Measurements from ENCODE around the gene USP31. TPM values are rescaled to one million over a fixed set of nuclear protein-coding genes. Genes with fewer than 3 reads are reported as not detected.

The USP31 gene, protein sequence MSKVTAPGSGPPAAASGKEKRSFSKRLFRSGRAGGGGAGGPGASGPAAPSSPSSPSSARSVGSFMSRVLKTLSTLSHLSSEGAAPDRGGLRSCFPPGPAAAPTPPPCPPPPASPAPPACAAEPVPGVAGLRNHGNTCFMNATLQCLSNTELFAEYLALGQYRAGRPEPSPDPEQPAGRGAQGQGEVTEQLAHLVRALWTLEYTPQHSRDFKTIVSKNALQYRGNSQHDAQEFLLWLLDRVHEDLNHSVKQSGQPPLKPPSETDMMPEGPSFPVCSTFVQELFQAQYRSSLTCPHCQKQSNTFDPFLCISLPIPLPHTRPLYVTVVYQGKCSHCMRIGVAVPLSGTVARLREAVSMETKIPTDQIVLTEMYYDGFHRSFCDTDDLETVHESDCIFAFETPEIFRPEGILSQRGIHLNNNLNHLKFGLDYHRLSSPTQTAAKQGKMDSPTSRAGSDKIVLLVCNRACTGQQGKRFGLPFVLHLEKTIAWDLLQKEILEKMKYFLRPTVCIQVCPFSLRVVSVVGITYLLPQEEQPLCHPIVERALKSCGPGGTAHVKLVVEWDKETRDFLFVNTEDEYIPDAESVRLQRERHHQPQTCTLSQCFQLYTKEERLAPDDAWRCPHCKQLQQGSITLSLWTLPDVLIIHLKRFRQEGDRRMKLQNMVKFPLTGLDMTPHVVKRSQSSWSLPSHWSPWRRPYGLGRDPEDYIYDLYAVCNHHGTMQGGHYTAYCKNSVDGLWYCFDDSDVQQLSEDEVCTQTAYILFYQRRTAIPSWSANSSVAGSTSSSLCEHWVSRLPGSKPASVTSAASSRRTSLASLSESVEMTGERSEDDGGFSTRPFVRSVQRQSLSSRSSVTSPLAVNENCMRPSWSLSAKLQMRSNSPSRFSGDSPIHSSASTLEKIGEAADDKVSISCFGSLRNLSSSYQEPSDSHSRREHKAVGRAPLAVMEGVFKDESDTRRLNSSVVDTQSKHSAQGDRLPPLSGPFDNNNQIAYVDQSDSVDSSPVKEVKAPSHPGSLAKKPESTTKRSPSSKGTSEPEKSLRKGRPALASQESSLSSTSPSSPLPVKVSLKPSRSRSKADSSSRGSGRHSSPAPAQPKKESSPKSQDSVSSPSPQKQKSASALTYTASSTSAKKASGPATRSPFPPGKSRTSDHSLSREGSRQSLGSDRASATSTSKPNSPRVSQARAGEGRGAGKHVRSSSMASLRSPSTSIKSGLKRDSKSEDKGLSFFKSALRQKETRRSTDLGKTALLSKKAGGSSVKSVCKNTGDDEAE (N-terminal part only)
- 5.0 and 6.1 TPM in 2 replicates for polyA plus RNA-seq (2014; cell fraction: cytosol; rRNA removed)
- polyA plus RNA-seq (2014; cell fraction: nucleus; rRNA removed): 5.0 and 8.6 TPM in 2 replicates

DNA sequence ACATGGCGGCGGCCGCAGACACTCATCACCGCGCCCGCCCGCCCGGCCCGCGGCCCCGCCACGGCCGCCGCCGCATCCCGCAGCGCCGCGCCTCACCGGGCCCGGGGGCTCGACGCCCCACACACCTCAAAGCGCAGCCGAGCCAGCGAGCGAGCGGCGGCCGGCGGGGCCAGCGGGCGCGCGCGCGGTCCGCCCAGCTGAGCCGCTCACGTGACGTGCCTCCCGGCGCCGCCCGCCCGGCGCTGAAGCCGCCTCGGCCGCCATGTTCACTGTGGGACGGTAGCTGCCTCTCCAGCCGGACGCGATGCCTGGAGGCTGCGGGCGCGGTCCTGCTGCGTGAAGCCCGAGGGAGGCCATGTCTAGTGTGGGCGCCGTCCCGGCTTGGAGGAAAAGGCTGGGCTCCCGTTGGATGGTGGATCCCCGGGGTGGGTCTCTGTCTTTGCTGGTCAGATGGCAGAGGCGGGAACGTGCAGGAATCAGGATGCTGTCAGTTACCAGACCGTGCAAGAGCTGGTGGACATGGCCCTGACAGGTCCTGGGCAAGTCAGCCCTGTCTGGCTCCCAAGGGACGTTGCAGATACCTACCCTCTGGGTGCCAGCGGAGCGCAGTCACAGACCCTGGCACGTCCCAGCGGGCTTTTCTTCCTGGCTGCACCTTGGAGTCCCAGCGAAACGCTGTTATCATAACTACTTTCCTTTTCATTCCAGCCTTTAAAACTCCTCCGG is at the start of gene USP31:
TSS of gene USP31 (minus strand) at position 186 of the 726 bp plus-strand sequence. CDS start at position 4, 182 bp downstream.
- DNase-seq (ENCODE audit: low spot score): peak; percentile 94

DNA sequence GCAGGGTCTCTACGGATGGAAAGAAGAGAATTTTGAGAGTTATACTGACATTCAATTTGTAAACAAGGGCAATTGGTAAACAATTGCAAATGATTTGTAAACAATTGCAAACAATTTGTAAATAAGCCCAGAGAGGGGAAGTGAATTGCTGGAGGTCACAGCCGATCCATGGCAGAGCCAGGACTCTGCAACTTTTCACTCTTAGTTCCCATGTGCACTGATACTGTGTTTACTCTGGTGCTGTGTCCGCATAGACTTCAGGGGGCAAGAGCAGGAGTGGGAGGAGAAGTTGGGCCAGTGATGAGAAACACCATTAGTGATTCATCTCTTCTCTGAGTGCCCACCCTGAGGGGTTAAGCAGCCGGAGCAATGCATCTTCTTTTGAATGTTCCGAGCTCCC is 47.3 kb upstream of the USP31 start:
- no peak for DNase-seq (ENCODE audit: low spot score)

DNA sequence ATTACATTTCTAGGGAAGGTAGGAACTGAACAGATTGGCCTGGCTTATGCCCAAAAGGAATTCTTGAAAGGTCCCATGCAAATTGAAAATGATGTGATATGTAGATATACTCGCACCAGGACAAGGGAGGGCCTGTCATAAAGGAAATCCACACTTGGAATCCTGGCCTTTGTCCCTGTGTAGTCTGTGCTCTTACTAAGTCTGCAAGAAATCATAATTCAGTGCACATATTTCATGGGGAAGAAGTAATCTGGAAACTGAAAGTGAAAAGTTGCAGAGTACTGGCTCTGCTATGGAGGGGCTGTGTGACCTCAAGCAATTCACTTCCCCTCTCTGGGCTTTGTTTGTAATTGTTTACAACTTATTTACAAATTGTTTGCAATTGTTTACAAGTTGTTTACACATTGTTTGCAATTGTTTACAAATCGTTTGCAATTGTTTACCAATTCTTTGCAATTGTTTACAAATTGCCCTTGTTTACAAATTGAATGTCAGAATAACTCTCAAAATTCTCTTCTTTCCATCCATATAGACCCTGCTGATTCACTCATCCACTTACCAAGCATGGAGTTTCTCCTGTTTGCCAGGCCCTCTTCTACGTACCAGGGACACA is 46.2 kb upstream of the USP31 start:
- DNase-seq (ENCODE audit: low spot score): no peak

DNA sequence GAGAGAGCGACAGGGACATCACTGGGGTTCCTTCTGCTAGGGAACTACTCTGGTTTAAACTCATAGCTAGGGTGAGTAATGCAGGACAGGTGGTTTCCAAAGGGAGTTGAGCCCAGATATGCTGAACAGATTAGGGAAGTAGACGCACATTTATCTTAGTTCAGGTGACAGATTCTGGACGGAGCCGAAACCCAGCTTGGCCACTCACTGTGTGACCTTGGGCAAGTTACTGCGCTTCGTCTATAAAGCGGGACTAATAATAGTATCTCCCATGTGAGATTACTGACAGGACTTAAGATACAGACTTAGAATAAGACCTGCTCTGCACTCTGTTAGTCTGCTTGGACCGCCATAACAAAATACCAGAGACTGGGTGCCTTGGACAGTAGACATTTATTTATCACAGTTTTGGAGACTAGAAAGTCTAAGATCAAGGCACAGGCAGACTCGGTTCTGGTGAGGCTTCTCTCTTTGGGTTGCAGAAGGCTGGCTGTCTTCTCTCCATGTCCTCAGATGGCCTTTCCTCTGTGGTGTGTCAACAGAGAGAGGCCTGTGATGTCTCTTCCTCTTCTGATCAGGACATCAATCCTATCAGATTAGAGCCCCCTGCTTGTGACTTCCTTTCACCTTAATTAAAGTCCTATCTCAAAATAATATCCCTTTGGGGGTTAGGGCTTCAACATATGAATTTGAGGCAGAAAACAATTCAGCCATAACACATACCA is 45.4 kb upstream of the USP31 start:
- no peak for DNase-seq (ENCODE audit: low spot score)

DNA sequence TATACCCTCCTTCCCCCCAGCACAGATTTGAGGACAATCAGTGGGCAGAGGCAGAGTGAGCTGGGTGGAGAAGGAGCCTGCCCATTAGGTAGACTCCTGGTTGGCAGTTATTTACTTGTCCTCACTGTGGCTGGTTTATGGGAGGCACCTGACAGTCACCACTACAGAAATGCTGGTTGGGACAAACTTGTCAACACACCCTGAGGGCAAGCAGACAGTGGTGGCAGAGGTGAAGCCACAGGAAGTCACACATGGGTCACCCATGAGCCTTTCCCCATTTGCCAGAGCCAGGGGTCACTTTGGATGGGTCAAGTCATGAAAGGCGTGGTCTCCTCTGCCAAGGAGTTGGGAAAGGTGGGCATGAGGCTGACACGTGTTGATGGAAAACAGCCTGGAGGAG is 39.7 kb upstream of the USP31 start:
- DNase-seq (ENCODE audit: low spot score): no peak

DNA sequence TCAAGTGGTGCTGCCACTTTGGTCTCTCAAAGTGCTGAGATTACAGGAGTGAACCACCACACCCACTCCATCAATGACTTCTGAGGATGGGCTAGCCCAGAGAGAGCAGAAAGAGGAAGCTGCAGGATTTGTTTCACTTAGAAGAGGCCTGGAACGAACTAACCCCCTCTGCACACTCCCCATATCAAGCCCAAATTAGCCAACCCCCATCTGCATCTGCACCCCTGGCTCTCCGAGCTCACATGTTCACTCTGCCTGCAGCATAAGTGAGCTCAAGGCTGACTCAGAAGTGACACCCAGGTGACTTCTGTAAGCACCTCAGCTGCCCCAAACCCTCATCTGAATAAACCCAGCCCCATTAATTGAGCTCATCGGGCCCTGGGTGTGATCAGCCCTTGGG is 38.1 kb upstream of the USP31 start:
- no peak for DNase-seq (ENCODE audit: low spot score)

DNA sequence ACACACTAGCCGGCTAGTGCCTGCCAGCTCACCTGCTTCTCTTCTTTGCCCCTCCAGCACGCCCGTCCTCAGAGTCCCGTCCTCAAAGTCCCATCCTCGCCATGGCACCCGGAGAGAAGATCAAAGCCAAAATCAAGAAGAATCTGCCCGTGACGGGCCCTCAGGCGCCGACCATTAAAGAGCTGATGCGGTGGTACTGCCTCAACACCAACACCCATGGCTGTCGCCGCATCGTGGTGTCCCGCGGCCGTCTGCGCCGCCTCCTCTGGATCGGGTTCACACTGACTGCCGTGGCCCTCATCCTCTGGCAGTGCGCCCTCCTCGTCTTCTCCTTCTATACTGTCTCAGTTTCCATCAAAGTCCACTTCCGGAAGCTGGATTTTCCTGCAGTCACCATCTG is 36.9 kb upstream of the USP31 start:
- no peak for DNase-seq (ENCODE audit: low spot score)

DNA sequence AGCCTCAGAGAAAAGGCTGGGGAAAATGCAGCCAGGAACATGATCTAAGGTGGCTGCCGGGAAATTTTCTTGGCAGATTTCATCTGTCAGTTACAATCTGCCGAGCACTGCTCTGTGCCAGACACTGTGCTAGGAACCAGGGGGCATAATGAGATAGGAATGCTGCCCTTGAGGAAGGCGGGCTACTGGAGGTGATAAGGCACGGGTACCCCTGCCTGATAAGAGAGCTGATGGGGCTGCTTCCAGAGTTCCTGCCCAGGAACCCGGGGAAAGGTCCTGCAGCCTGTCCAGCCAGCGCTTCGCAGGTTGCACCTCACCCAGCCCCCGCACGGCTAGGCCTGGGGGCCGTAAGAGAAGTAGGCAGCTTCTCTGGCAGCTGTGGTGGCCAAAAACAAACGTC is 36.4 kb upstream of the USP31 start:
- DNase-seq (ENCODE audit: low spot score): no peak

DNA sequence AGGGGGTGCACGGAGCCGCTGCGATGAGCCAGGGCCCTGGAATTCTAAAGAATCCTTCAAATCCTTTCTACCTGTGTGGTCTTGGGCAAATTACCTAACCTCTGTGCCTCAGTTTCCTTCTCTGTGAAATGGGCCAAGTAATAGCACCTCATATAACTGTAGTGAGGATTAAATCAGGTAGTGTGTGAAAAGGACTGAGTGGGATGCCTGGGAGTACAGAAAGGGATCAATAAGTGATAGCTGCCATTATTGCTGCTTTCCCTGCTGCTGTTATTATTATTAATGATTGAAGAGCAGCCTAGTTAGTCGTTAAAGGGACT is 34.3 kb upstream of the USP31 start:
- DNase-seq (ENCODE audit: low spot score): no peak

DNA sequence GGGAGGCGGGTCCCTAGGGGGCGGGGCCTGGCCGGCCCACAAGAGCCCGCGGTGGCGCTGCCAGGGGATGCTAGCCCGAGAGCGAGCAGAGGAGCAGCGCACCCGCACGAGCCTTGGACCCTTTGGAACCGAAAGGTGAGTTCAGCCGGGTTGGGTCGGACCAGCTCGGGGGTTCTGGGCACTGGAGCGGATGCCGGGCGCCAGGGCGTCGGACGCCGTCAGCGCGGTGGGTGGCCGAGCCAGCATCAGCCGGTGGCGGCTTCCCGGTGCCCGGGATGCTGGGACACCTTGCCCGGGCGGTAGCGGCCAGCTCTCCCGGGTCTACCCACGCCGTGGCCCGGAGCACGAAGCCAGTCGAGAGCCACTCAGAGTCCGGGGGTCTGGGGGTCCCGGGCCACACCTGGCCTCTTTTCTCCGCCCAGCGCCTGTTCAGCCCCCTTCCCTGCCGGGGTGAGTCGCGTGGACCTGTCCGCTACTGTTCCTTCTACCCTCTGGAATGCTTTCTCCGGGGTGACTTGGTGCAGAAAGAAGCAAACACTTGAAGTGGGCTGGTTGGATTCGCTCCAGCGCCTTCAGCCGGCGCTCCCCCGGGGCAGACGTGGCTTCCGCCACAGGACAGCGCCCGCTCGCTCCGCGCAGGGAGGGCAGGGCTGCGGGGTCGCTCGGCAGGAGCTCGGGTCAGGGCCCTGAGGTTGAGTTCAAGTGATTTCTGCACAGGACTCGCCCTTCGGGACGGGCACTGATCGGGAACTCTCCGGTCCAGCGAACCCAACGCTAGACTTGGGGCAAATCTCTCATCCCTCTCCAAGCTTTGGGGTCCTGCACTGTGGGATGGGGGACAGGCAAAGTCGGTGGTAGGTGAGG is 33.7 kb upstream of the USP31 start, which contains the start of gene SCNN1G:
TSS of gene SCNN1G (plus strand) at position 67 of the 864 bp plus-strand sequence. CDS start 3,527 bp downstream, outside the sequence.
- DNase-seq (ENCODE audit: low spot score): no peak

DNA sequence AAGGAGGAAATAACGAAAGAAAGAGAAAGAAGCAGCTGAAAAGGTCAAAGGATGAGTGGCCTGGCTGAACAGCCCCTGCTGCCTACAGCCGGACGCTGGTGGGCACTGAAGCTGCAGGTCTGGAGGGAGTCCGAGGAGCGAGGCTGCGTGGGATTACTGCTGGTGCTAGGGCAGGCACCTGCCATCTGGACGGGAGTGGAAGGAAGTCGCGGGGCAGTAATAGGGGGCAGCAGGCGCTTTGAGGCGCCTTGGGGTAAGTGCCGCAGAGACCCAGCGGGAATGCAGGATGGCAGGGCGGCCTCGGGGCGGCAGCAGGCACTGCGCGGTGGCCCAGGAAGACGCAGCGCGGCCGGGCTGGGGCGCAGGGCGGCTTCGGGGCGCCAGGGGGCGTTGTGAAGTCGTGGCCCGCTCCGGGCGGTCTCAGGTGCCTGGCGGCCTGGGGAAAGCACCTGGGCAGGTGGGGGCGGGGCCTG is 33.0 kb upstream of the USP31 start:
- DNase-seq (ENCODE audit: low spot score): peak; percentile 46

DNA sequence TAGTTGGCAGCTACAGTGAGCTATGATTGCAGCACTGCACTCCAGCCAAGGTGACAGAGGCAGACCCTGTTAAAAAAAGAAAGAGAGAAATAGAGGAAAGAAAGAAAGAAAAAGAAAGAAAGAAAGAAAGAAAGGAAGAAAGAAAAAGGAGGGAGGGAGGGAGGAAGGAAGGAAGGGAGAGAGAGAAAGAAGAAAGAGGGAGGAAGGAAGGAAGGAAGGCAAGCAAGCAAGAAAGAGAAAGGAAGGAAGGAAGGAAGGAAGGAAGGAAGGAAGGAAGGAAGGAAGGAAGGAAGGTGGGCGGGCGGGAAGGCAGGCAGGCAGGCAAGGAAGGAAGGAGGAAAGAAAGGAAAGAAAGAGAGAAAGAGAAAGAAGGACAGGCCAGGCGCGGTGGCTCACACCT is 32.3 kb upstream of the USP31 start:
- no peak for DNase-seq (ENCODE audit: low spot score)

DNA sequence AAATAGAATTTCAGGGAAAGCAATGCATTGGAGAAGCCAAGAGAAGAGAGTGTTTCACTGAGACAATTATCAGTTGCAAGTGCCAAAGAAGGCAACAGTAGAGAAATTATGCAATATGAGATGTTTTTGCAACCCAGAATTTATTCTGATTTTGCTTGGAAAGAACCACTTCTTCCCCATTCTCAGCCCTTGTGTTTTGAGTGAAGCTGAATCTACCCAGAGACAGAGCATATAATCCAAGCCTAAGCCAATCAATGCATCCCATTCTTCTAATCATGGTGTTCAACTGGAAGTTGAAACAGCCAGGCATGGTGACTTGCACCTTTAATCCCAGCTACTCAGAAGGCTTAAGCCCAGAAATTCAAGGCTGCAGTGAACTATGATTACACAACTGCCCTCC is 26.4 kb upstream of the USP31 start:
- DNase-seq (ENCODE audit: low spot score): no peak

DNA sequence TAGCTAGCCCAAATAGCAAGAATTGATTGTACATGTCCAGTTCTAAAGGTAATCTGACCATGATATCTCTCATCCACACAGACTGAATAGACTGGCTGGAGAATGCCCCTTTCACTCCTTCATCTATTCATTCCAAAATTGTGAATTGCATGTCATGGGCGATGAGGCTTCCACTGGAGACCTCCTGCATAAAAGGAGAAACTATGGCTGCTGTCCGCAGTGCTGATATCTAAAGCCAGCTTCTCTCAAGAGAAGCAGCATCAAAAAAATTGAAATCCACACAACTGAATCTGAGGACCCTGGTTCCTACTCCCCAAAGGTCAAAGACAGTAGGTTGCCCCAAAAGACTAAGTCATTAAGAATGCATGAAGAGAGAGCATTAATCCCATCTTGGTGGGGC is 25.4 kb upstream of the USP31 start:
- no peak for DNase-seq (ENCODE audit: low spot score)

DNA sequence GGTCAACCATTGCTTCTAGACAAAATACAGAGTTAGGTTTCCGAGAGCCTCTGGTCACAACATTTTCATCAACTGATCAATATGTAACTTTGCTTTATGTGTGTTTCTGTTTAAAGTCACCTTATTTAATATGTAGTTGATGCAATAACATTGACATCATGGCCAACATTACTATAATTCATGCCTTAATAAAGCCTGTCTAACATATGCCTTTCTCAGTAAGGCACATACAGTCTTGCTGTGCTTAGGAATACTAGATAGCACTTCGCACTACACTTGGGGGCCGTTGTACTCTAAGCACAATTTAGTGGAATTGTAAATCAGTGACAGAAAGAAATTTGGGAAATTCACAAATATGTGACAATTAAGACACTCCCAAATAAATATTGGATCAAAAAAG is 23.7 kb upstream of the USP31 start:
- DNase-seq (ENCODE audit: low spot score): no peak

DNA sequence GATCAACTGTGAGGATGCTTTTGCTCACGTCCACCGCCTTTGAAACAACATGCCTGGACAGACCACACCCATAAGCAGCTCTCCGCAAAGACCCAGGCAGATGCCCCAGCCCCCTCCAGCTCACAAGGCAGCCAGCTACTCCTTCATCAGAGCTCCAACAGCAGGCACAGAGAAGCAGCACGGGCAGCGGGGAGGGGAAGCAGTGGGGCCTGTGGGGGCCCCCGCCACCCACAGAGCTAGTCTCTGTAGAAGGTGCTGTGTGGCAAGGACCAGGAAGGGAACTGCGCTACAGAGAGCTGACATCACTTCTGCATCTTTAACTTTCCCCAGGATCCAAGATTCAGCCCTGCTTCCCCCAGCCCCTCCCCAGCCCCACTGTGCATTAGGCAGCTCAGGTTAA is 23.3 kb upstream of the USP31 start:
- no peak for DNase-seq (ENCODE audit: low spot score)

DNA sequence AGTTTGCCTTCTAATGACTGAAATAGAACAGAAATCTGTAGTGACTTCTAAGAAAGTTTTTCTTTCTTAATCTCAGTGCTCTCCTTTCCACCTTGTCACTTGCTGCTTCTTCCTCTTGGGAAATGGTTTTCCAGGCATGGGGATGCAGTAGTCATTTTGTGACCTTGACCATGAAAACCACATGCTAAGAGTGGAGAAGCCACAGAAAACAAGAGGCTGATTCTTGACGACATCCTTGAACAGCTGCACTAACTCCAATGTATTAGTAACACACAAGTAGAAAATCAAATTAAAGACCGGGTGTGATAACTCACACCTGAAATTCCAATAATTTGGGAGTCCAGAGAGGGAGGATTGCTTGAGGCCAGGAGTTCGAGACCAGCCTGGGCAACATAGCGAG is 15.5 kb upstream of the USP31 start:
- DNase-seq (ENCODE audit: low spot score): no peak

DNA sequence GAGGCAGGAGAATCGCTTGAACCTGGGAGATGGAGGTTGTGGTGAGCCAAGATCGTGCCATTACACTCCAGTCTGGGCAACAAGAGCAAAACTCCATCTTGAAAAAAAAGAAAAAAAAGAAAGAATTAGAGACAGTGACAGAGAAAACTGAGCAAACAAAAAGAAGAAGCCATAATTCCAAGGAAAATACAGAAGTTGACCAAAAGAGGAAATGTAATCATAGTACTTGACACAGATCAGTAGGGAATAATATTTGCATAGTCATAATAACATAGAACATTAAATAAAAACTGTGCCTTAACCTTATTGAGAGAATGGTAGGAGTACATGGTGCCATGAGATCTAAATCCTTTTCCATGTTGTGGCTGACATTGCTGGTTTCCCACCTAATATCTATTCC is 14.7 kb upstream of the USP31 start:
- DNase-seq (ENCODE audit: low spot score): no peak

DNA sequence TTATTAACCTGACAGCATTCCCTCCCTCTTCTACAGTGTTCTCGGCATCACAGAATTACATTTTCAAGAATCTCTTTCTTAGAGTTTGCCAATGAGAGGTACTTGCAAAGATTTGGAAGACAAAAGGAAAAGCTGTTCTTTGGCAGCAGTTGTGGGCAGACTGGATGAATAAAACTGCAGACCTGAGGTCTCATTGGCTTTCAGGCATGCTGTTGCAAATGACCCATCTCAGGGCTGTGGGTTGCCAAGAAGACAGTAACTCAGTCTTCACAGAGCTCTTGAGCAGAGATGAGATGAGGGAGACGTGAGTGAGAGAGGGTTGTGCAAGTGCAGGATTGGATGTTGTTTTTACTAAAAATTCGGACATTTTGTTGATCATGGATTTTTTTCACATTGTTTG is 11.3 kb upstream of the USP31 start:
- no peak for DNase-seq (ENCODE audit: low spot score)

Measured in SK-N-DZ (cell line).